ENCODE results near the gene MDN1.
"Not testable (repeated sequence)": the region's sequence is repeated elsewhere in the genome, so short reads cannot be mapped to it uniquely, and the experiment has no call there.

The MDN1 gene

DNA sequence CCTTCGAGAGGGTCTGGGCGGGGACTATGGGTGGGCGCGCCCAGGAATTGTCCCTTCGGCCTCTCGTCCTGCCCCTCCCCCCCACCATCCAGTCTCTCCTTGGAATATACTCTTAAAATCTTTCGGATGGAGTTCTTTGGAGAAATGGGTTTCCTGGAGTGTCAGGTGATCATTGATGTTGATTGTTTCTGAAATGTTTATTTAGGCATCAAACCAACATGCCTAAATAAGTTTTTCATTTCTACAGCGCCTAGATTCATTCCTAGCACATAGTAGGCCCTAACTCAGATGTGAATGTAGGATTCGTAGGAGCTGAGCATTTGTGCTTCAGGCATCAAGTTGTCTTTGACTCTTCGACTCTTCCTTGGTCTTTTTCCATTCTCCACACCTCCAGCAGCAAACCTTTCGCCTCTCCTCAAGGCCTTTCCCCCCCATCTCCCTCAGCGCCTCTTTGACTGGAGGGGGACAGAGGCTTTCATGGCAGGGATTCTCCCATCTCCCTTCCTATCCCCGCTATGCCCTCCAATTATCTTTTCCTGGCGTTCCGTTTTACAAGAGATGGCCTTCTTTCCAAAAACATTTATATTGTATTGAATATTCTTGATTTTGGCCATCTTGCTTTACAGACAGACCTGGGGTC is 10.7 kb upstream of the MDN1 start:
- H3K4me3 Mint-ChIP-seq = peak overlapping the region; percentile 97
- H3K27ac Mint-ChIP-seq = peak overlapping the region; percentile 95
- peaks cover 55% of the 10 kb centered on the region for H3K36me3 Mint-ChIP-seq
- peaks cover 29% of the 10 kb centered on the region for H3K4me1 Mint-ChIP-seq
- ATAC-seq = no peak
- DNase-seq (ENCODE audit: low spot score in 2 of 2) = no peak
- no peaks in the 10 kb centered on the region for H3K9me3 Mint-ChIP-seq

DNA sequence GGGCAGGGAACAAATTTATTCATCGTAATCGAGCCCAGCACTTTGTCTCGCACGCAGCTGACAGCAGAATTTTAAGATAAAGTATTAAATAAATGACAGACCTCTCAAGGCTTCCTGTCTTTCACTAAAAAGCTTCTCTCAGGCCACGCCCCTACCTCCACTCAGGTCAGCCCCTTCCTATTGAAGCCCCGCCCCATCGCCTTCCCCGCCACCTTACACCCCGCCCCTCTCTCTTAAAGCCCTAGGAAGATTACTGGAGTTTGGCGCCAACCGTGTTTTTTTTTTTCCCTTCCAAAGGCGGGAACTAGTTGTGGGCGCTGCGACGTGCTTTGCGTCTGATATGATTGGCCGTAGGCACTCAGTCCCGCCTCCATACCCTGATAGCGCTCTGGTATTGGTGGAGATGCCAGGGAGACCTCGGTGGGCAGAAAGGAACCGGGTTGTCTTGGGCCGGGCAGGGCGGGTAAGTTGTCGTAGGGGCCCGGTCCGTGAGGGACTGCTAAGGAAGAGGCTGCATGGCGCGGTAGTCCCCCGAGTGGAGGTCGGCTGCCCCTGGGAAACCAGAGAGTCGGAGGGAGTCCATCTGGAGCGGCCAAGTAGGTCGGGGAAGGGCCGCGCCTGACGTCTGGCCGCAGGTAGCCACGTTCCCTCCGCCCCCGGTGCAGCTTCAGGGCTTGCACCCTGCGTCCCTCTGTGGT is 10.0 kb upstream of the MDN1 start, which contains the start of gene CASP8AP2:
Gene CASP8AP2, plus strand, starts transcription at position 409 of the 698 bp plus-strand sequence.
- Mint-ChIP-seq H3K4me3 (peak within 1 kb of the TSS; percentile 97), H3K9me3 (no peaks in the 10 kb centered on the region), H3K36me3 (peaks cover 48% of the 10 kb centered on the region), H3K27ac (peak within 1 kb of the TSS; percentile 95), H3K4me1 (peaks cover 22% of the 10 kb centered on the region)
- ATAC-seq (peak; percentile 98), DNase-seq (ENCODE audit: low spot score in 2 of 2) (peak; percentile 71 to 94)

DNA sequence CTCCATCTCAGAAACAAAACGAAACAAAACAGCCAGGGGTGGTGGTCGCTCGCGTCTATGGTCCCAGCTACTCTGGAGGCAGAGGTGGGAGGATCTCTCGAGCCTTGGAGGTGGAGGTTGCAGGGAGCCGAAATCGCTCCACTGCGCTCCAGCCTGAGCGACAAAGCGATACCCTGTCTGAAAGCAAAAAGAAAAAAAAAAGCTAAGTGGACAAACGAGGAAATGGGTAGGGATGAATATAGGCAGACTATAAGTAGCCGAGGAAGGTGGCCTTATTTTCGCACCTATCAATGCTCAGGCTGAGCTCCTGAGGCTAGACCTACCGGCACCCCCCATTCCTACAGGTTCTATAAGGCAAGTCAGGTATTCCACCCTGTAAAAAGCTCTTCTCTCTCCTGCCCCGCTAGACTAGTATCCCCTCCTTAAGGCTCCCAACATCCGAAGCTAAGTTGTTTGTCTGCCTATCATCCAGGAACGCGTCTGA is 9.4 kb upstream of the MDN1 start:
- peak; percentile 53 for ATAC-seq

DNA sequence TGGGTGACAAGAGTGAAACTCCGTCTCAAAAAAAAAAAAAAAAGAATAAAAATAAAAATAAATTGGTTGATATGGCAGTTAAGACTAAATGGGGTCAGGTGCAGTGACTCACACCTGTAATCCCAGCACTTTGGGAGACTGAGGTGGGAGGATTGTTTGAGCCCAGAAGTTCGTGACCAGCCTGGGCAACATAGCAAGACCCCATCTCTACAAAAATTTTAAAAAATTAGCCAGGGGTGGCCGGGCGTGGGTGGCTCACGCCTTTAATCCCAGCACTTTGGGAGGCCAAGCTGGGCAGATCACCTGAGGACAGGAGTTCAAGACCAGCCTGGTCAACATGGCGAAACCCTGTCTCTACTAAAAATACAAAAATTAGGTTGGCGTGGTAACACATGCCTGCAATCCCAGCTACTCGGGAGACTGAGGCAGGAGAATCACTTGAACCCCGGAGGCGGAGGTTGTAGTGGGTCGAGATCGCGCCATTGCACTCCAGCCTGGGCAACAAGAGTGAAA is 8.9 kb upstream of the MDN1 start:
- Mint-ChIP-seq H3K36me3 (peaks cover 38% of the 10 kb centered on the region), H3K27ac (peak overlapping the region; percentile 95), H3K4me1 (peaks cover 20% of the 10 kb centered on the region), H3K4me3 (peak overlapping the region; percentile 97)
- DNase-seq (ENCODE audit: low spot score in 2 of 2); ATAC-seq; H3K9me3 Mint-ChIP-seq: not testable (repeated sequence)

More for the DNA sequence above, 9.4 kb upstream of the MDN1 start:
- no peak for DNase-seq (ENCODE audit: low spot score in 2 of 2)
- H3K4me1 Mint-ChIP-seq = peaks cover 21% of the 10 kb centered on the region
- H3K36me3 Mint-ChIP-seq = peaks cover 43% of the 10 kb centered on the region
- peak overlapping the region; percentile 95 for H3K27ac Mint-ChIP-seq
- H3K9me3 Mint-ChIP-seq = no peaks in the 10 kb centered on the region
- peak overlapping the region; percentile 97 for H3K4me3 Mint-ChIP-seq

DNA sequence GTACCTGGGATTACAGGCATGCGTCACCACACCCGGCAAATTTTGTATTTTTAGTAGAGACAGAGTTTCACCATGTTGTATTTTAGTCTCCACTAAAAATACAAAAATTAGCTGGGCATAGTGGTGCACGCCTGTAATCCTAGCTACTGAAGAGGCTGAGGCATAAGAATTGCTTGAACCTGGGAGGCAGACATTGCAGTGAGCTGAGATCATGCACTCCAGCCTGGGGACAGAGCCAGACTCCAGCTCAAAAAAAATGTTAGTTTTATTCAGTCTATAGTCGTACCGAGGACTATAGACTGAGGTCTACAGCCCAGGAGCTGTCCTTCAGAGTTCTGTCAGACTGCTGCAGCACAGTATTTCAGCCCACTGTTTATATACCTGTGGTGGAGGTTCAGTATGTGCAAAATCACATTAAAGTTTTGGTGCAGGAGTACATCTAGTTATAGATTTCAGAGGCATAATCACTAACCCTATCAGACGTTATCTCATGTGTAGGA is 6.5 kb upstream of the MDN1 start:
- Mint-ChIP-seq H3K4me3 (no peak overlapping the region), H3K4me1 (peaks cover 11% of the 10 kb centered on the region), H3K9me3 (no peaks in the 10 kb centered on the region), H3K27ac (no peak overlapping the region), H3K36me3 (peaks cover 13% of the 10 kb centered on the region)
- ATAC-seq (no peak), DNase-seq (ENCODE audit: low spot score in 2 of 2) (no peak)

DNA sequence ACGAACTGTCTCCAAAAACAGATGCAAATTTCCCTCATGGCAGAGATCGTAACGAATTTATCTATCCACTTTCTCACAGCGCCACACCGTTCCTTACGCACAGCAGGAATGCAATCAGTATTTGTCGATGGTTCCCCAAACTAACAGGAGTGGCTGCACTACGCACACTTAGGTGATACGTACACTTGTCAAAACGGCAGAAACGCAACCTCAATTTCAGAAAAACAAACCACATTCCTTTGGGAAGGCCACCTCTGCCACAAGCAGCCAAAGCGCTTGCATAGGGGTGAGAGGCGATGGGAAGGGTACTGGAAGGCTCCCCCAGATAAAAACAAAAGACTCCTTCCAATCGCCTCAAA is 638 bp downstream of the MDN1 start:
- DNase-seq (ENCODE audit: low spot score in 2 of 2) (no peak), ATAC-seq (peak; percentile 29)
- Mint-ChIP-seq H3K4me1 (peaks cover 36% of the 10 kb centered on the region), H3K9me3 (no peaks in the 10 kb centered on the region), H3K27ac (peak overlapping the region; percentile 95), H3K4me3 (peak overlapping the region; percentile 87), H3K36me3 (peaks cover 8% of the 10 kb centered on the region)

DNA sequence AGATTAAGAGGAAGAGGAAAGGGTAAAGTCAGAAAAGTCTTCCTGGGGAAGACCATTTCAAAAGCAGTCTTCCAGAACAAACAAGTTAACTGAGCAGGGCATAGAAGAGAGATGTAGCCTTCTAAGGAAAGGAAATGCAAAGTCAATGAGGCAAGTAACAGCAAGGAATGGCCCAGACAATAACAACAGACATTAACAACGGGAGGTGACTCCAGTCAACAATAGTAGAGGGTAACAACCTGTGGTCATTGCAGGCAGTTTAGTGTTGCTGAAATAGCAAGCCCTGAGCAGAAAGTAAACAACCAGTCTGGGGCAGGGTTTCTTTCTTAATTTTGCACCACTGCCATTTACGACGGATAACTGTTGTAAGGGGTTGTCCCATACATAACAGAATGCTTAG is 2.1 kb downstream of the MDN1 start:
- ATAC-seq (no peak), DNase-seq (ENCODE audit: low spot score in 2 of 2) (no peak)
- no peaks in the 10 kb centered on the region for H3K9me3 Mint-ChIP-seq
- peak overlapping the region; percentile 87 for H3K4me3 Mint-ChIP-seq
- peak overlapping the region; percentile 78 for H3K27ac Mint-ChIP-seq
- peaks cover 37% of the 10 kb centered on the region for H3K4me1 Mint-ChIP-seq
- peaks cover 8% of the 10 kb centered on the region for H3K36me3 Mint-ChIP-seq

DNA sequence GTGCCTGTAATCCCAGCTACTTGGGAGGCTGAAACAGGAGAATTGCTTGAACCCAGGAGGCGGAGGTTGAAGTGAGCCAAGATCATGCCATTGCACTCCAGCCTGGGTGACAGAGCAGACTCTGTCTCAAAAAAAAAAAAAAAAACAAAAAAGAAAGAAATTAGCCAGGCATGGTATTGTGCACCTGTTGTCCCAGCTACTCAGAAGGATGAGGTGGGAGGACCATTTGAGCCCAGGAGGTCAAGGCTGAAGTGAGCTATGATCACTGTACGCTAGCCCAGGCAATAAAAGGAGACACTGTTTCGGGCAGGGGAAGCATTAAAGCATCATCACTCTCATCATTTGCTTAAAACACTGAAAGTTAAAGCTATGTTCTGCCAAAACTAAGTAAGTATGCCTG is 6.2 kb downstream of the MDN1 start:
- H3K27ac Mint-ChIP-seq; ATAC-seq; H3K4me3 Mint-ChIP-seq; H3K9me3 Mint-ChIP-seq; H3K36me3 Mint-ChIP-seq; DNase-seq (ENCODE audit: low spot score in 2 of 2): not testable (repeated sequence)
- peaks cover 16% of the 10 kb centered on the region for H3K4me1 Mint-ChIP-seq

DNA sequence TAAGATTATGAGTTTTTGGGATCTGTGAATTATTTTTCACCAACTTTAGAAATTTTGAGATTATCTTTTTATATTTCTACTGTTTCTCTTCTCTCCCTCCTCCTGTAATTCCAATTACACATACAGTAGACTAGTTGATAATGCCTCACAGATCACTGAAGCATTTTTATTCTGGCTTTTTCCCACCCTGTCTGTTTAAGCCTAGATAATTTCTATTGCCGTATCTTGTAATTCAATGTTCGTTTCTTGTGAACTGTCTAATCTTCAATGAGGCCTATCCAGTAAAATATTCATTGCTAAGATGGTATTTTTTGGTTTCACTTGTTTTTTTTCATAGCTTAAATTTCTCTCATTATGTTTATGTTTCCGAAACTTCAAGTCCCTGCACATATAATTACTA is 12.0 kb downstream of the MDN1 start:
- no peak for DNase-seq (ENCODE audit: low spot score in 2 of 2)
- Mint-ChIP-seq H3K27ac (peak overlapping the region; percentile 54), H3K36me3 (peaks cover 10% of the 10 kb centered on the region), H3K9me3 (no peaks in the 10 kb centered on the region), H3K4me3 (no peak overlapping the region), H3K4me1 (no peaks in the 10 kb centered on the region)
- no peak for ATAC-seq

DNA sequence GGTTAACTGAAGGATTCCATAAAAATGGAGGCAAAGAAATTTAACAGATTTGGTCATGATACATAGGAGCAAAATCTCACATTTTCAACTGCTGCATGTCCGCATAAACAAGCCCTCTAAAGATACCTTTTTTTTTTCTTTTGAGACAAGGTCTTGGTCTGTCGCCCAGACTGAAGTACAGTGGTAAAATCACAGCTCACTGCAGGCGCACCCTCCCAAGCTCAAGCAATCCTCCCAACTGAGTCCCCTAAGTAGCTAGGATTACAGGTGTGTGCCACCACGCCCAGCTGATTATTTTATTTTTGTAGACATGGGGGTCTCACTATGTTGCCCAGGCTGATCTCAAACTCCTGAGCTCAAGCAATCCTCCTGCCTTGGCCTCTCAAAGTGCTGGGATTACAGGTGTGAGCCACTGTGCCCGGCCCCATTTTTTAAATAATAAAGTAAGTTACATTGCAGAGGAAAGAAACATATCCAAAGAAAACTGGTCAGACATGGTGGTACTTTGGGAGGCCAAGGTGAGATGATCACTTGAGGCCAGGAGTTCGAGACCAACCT is 13.7 kb downstream of the MDN1 start:
- no peaks in the 10 kb centered on the region for H3K4me1 Mint-ChIP-seq
- peaks cover 26% of the 10 kb centered on the region for H3K36me3 Mint-ChIP-seq
- no peaks in the 10 kb centered on the region for H3K9me3 Mint-ChIP-seq
- H3K27ac Mint-ChIP-seq = peak overlapping the region; percentile 63
- H3K4me3 Mint-ChIP-seq = no peak overlapping the region
- DNase-seq (ENCODE audit: low spot score in 2 of 2) (no peak), ATAC-seq (no peak)

DNA sequence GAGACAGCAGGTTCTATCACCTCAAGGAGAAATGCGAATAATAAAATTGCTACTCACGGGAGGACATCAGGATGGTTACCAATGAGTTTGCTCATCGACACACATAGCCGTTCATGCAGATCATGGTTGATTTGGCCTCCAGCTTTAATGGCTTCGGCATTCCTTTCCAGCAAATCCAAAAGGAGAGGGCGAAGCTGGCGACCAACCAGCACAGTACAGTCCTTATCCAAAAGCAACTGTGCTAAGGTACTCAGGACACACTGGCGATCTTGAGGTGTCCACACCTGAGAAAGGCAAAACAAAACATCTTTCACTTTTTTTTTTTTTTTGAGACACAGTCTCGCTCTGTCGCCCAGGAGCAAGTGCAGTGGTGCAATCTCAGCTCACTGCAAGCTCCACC is 16.3 kb downstream of the MDN1 start:
- peaks cover 53% of the 10 kb centered on the region for H3K36me3 Mint-ChIP-seq
- H3K27ac Mint-ChIP-seq = no peak overlapping the region
- H3K4me1 Mint-ChIP-seq = no peaks in the 10 kb centered on the region
- ATAC-seq = no peak
- no peak for DNase-seq (ENCODE audit: low spot score in 2 of 2)
- no peak overlapping the region for H3K4me3 Mint-ChIP-seq
- no peaks in the 10 kb centered on the region for H3K9me3 Mint-ChIP-seq

DNA sequence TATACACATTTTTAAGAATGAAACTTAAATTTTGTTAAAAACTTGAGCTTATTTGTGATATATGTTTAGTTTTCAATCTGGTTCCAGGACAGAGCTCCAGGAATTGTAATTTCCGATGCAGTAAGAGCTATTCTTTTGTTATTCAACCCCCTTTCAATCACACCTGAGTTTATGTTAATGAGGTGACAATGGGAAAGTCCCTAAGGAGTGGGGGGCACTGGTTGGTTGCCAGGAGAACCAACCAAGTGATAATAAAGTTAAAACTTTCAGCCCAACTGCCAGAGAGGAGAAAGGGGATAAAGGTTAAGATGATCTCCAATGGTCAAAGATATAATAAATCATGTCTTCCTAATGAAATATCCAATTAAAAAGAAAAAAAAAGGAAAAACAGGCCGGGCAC is 19.8 kb downstream of the MDN1 start:
- Mint-ChIP-seq H3K36me3 (peaks cover 84% of the 10 kb centered on the region), H3K4me1 (peaks cover 7% of the 10 kb centered on the region), H3K27ac (peak overlapping the region; percentile 68), H3K4me3 (no peak overlapping the region), H3K9me3 (no peaks in the 10 kb centered on the region)
- ATAC-seq (no peak), DNase-seq (ENCODE audit: low spot score in 2 of 2) (no peak)

DNA sequence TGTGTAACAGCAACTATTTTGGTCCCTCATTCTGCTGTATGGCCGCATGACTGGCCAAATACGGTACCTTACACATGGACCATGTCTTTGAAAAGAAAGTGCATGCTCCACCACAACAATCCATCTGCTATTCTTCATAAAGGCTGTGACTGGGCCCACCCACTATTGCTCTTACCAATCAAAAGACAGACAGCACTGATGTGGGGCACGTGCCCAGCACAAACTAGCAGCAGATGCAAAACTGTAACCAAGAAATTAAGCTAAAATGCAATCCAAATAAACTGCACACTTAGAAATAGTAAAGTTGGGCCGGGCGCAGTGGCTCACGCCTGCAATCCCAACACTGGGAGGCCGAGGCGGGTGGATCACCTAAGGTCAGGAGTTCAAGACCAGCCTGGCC is 20.5 kb downstream of the MDN1 start:
- H3K4me1 Mint-ChIP-seq = peaks cover 13% of the 10 kb centered on the region
- H3K36me3 Mint-ChIP-seq = peaks cover 90% of the 10 kb centered on the region
- no peaks in the 10 kb centered on the region for H3K9me3 Mint-ChIP-seq
- no peak overlapping the region for H3K27ac Mint-ChIP-seq
- no peak overlapping the region for H3K4me3 Mint-ChIP-seq
- DNase-seq (ENCODE audit: low spot score in 2 of 2) = no peak
- no peak for ATAC-seq

DNA sequence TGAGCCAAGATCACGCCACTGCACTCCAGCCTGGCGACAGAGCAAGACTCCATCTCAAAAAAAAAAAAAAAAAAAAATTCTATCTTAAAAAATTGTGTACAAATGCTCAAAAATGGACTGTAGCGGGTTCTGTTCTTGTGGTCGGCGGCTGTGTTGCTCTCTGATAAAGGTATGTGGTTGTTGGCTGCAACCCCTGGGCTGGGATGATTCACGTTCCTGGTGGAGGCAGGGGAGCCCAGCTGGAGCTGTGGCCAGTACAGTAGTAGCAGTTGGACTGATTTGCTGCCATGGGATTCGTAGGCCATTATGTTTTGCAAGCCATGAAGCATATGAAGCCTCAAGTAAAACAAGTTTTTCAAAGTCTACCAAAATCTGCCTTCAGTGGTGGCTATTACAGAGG is 22.3 kb downstream of the MDN1 start:
- peaks cover 95% of the 10 kb centered on the region for H3K36me3 Mint-ChIP-seq
- no peak overlapping the region for H3K4me3 Mint-ChIP-seq
- no peak for ATAC-seq
- H3K27ac Mint-ChIP-seq = no peak overlapping the region
- H3K9me3 Mint-ChIP-seq = no peaks in the 10 kb centered on the region
- DNase-seq (ENCODE audit: low spot score in 2 of 2) = no peak
- H3K4me1 Mint-ChIP-seq = peaks cover 26% of the 10 kb centered on the region

DNA sequence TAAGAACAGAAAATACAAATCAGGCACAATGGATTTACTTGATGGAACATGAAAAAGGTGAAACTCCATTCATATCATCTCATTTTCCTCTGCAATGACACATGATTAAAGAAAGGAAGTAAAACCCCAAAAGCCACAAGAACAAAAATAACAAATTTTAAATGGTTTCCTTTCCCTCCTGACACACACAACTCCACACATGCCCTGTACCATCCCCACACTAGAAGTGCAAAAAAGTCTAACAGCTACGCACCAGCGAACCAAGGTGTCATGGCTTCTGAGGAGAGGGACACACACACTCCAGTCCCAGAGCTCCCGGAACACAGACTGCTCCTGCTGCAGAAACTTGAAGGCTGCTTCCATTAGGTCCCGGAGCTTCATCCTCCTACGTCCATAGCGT is 25.3 kb downstream of the MDN1 start:
- peak overlapping the region; percentile 67 for H3K27ac Mint-ChIP-seq
- ATAC-seq (peak; percentile 64), DNase-seq (ENCODE audit: low spot score in 2 of 2) (no peak)
- H3K4me1 Mint-ChIP-seq = peaks cover 26% of the 10 kb centered on the region
- H3K36me3 Mint-ChIP-seq = peaks cover 95% of the 10 kb centered on the region
- no peaks in the 10 kb centered on the region for H3K9me3 Mint-ChIP-seq
- H3K4me3 Mint-ChIP-seq = peak overlapping the region; percentile 14

Data from stimulated activated effector memory CD8-positive, alpha-beta T cell treated with anti-CD3 and anti-CD28 coated beads, Interleukin-12 subunit alpha, Interleukin-12 subunit beta, amount 100 ng/mL, for 72 hours (primary cell).